ENCODE results near the gene CLEC4M. TPM values are rescaled to one million over a fixed set of nuclear protein-coding genes. Genes with fewer than 3 reads are reported as not detected.

CLEC4M gene
- total RNA-seq, 1 donor from 2014 or later = not detected

- H3K27me3 ChIP-seq = peaks cover 42% of the 10 kb centered on the region
- no peaks in the 10 kb centered on the region for H3K79me2 ChIP-seq (ENCODE audit: low read depth)
- no peaks in the 10 kb centered on the region for H3K9me3 Mint-ChIP-seq
- H3K9me3 ChIP-seq (ENCODE audit: low read depth) = no peaks in the 10 kb centered on the region
- H3F3A ChIP-seq (ENCODE audit: low read depth) = no peaks in the 10 kb centered on the region
- H3K36me3 Mint-ChIP-seq = no peaks in the 10 kb centered on the region
- no peak overlapping the region for H3K27ac Mint-ChIP-seq
- no peak overlapping the region for H3K9ac ChIP-seq
- no peaks in the 10 kb centered on the region for H4K20me1 ChIP-seq (ENCODE audit: low read depth)
- no peak for DNase-seq (ENCODE audit: low spot score)
- TF ChIP-seq CTCF (IDR thresholded peaks at IDR 0.05) (no peak), EZH2 (IDR thresholded peaks at IDR 0.05) (no peak), EZH2phosphoT487 (IDR thresholded peaks at IDR 0.05) (no peak)
- no peak overlapping the region for H2AFZ ChIP-seq (replicated peaks)
- H3K27ac ChIP-seq = no peak overlapping the region
- H3K4me3 Mint-ChIP-seq = no peak overlapping the region
- H3K4me3 ChIP-seq = no peak overlapping the region
- H3K4me1 Mint-ChIP-seq = no peaks in the 10 kb centered on the region
- H3K27me3 Mint-ChIP-seq (ENCODE audit: insufficient read depth, low read depth) = peaks cover 18% of the 10 kb centered on the region
- no peaks in the 10 kb centered on the region for H3K4me1 ChIP-seq
- no peak overlapping the region for H3K4me2 ChIP-seq
- H3K36me3 ChIP-seq = no peaks in the 10 kb centered on the region
Measured at GRCh38 chr19:7742575-7742974, 20.5 kb upstream of the CLEC4M start.

- H4K20me1 ChIP-seq (ENCODE audit: low read depth) = no peaks in the 10 kb centered on the region
- TF ChIP-seq EZH2 (IDR thresholded peaks at IDR 0.05) = no peak
- no peak for TF ChIP-seq EZH2phosphoT487 (IDR thresholded peaks at IDR 0.05)
- no peak for TF ChIP-seq CTCF (IDR thresholded peaks at IDR 0.05)
- no peak overlapping the region for H3K4me3 ChIP-seq
- H2AFZ ChIP-seq (replicated peaks) = no peak overlapping the region
- no peak overlapping the region for H3K4me2 ChIP-seq
- H3K27ac ChIP-seq = no peak overlapping the region
- Mint-ChIP-seq H3K27me3 (ENCODE audit: insufficient read depth, low read depth) (peaks cover 19% of the 10 kb centered on the region), H3K36me3 (no peaks in the 10 kb centered on the region), H3K9me3 (peaks cover 1% of the 10 kb centered on the region), H3K4me1 (no peaks in the 10 kb centered on the region), H3K4me3 (no peak overlapping the region), H3K27ac (no peak overlapping the region)
- H3K79me2 ChIP-seq (ENCODE audit: low read depth) = no peaks in the 10 kb centered on the region
- no peaks in the 10 kb centered on the region for H3K4me1 ChIP-seq
- no peaks in the 10 kb centered on the region for H3K9me3 ChIP-seq (ENCODE audit: low read depth)
- H3K36me3 ChIP-seq = no peaks in the 10 kb centered on the region
- H3K9ac ChIP-seq = no peak overlapping the region
- peaks cover 40% of the 10 kb centered on the region for H3K27me3 ChIP-seq
- H3F3A ChIP-seq (ENCODE audit: low read depth) = no peaks in the 10 kb centered on the region
- DNase-seq (ENCODE audit: low spot score) = no peak
Measured at GRCh38 chr19:7742991-7743390, 20.1 kb upstream of the CLEC4M start.

- no peaks in the 10 kb centered on the region for H3K36me3 ChIP-seq
- H3K4me3 ChIP-seq = no peak overlapping the region
- Mint-ChIP-seq H3K36me3 (no peaks in the 10 kb centered on the region), H3K9me3 (peaks cover 4% of the 10 kb centered on the region), H3K27me3 (ENCODE audit: insufficient read depth, low read depth) (peaks cover 22% of the 10 kb centered on the region), H3K27ac (no peak overlapping the region), H3K4me1 (no peaks in the 10 kb centered on the region), H3K4me3 (no peak overlapping the region)
- no peaks in the 10 kb centered on the region for H3K79me2 ChIP-seq (ENCODE audit: low read depth)
- TF ChIP-seq EZH2phosphoT487 (IDR thresholded peaks at IDR 0.05) = no peak
- no peak for TF ChIP-seq CTCF (IDR thresholded peaks at IDR 0.05)
- no peak for TF ChIP-seq EZH2 (IDR thresholded peaks at IDR 0.05)
- H3F3A ChIP-seq (ENCODE audit: low read depth) = no peaks in the 10 kb centered on the region
- no peak overlapping the region for H3K27ac ChIP-seq
- H3K9me3 ChIP-seq (ENCODE audit: low read depth) = no peaks in the 10 kb centered on the region
- no peak overlapping the region for H3K4me2 ChIP-seq
- no peak overlapping the region for H2AFZ ChIP-seq (replicated peaks)
- peaks cover 36% of the 10 kb centered on the region for H3K27me3 ChIP-seq
- H3K9ac ChIP-seq = no peak overlapping the region
- no peaks in the 10 kb centered on the region for H4K20me1 ChIP-seq (ENCODE audit: low read depth)
- no peak for DNase-seq (ENCODE audit: low spot score)
- H3K4me1 ChIP-seq = no peaks in the 10 kb centered on the region
Measured at GRCh38 chr19:7743425-7743841, 19.6 kb upstream of the CLEC4M start.

Measured in neural progenitor cell (in vitro differentiated cells).